NB4 (cell line): ENCODE data around the gene STK35.

Source experiments
- MAX ChIP-seq: IDR thresholded peaks from 2 replicates; pipeline ENCODE4 v1.6.1; 2011; ENCODE audit warnings: low read depth, low read length
- MYC ChIP-seq: IDR thresholded peaks from 2 replicates; pipeline ENCODE4 v1.6.1; 2011; ENCODE audit warnings: low read depth, low read length
- POLR2A ChIP-seq: IDR thresholded peaks from 2 replicates; pipeline ENCODE4 v1.6.1; 2011; ENCODE audit warnings: mild to moderate bottlenecking; ENCODE audit not compliant: insufficient read length; ENCODE audit errors: extremely low read depth
- TF ChIP-seq, protein P1 (sequence below): IDR thresholded peaks from one replicate; pipeline ENCODE4 v1.5.1; 2012; ENCODE audit warnings: low read depth, low read length

- no peak for TF ChIP-seq MAX
- no peak for TF ChIP-seq POLR2A
- TF ChIP-seq, protein P1, sequence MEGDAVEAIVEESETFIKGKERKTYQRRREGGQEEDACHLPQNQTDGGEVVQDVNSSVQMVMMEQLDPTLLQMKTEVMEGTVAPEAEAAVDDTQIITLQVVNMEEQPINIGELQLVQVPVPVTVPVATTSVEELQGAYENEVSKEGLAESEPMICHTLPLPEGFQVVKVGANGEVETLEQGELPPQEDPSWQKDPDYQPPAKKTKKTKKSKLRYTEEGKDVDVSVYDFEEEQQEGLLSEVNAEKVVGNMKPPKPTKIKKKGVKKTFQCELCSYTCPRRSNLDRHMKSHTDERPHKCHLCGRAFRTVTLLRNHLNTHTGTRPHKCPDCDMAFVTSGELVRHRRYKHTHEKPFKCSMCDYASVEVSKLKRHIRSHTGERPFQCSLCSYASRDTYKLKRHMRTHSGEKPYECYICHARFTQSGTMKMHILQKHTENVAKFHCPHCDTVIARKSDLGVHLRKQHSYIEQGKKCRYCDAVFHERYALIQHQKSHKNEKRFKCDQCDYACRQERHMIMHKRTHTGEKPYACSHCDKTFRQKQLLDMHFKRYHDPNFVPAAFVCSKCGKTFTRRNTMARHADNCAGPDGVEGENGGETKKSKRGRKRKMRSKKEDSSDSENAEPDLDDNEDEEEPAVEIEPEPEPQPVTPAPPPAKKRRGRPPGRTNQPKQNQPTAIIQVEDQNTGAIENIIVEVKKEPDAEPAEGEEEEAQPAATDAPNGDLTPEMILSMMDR: no peak
- TF ChIP-seq MYC: no peak
These were observed 78.3 kb downstream of the STK35 start for GRCh38 chr20:2179949-2180348.
